ENCODE measurements around the gene XCR1.
A peak's percentile ranks its signal among the peaks of the same experiment; 100 is the strongest.
"Not testable (repeated sequence)": the region's sequence is repeated elsewhere in the genome, so short reads cannot be mapped to it uniquely, and the experiment has no call there.

XCR1 gene

DNA sequence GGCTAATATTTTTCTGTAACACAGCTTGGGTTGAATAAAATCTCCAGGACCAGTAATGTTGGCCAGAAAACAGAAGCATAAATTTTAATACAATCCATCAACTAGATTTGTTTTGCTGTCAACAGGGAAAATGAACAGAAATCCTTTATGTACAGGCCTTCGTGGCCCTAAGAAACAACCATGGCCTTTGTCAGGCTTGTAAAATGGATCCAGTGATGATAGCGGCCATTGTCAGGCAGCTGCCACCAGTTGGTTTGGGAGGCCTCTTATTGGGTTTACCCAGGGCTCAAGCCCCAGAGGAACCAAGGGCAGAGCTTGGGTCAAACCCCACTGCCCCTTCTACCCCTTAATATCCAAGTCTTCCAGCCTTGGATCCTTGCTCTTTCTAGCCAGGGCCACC lies 26.1 kb downstream of the XCR1 start:
- DNase-seq, result no peak

- no peak for DNase-seq
Measured at GRCh38 chr3:45997942-45998341, 29.3 kb downstream of the XCR1 start.

GRCh38 chr3:45997499-45997898 lies 29.8 kb downstream of the XCR1 start:
- DNase-seq, result not testable (repeated sequence)

- peak; percentile 95 for DNase-seq
Measured at GRCh38 chr3:45995236-45996192, 31.8 kb downstream of the XCR1 start, which contains the start of gene FYCO1. FYCO1 (minus strand) TSS chr3:45995824; CDS start chr3:45984910, 10,914 bp downstream.

DNA sequence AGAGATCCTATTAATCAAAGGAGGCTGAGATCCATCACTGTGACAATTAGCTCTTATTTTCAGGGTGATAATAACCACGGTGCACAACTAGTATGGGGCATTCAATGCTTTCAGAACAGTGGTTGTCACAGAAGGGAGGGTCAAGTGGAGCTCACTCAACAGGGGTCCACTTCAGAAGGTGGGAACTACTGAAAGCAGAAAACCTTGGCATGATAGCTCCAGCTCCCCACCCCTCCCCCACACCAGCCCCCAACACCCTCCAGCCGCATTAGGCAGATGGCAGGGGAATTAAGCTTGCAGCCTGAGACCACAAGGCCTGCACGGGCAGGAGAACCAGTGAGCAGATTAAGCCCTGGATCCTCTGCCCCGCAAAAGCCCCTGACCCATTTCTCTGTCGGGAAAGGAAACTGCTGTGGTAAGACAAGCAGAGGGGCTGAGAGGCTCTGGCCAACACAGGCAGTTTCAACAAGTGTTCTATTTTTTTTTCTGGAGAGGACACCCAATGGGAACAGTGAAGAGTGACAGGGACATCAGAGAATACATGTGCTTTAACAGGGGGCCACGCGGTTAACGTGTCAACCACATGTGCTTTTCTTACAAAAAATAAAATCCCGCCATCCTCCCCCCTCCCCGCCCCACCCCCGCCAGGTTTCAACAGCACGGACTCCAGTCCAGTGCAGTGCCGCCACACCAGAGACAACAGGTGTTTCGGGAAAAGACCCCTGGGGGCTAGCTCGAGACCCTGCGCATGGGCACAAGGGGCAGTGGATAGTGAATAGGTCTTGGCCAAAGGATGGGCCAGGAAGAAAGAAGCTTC lies 32.7 kb downstream of the XCR1 start:
- DNase-seq, result no peak

DNA sequence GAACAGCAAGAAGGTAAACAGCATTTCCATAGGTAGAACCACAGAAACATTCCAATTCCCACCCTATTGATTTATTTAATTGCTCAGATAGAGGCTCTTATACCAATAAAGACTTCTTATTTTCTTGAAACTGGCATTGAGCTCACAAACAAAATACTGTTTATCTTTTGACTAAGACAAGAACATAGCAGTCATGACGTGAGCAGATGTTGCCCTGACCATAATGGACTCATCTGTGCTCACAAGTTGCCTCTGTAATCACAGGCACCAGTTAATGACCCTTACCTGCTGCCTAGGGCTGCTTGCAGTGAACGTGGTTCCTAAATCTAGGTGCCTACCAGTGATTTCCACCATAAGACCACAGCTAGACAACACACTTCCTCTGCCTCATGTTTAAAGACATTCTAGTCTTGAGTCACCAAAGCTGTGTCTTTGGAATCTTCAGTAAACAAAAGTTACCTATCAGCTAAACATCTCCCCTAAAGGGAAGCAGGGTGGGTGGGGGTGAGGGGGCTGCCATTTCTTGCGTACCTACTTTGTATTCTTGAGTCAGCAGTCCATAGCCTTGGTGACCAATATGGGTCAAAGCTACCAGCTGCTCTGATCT lies 33.8 kb downstream of the XCR1 start:
- DNase-seq, result no peak

DNA sequence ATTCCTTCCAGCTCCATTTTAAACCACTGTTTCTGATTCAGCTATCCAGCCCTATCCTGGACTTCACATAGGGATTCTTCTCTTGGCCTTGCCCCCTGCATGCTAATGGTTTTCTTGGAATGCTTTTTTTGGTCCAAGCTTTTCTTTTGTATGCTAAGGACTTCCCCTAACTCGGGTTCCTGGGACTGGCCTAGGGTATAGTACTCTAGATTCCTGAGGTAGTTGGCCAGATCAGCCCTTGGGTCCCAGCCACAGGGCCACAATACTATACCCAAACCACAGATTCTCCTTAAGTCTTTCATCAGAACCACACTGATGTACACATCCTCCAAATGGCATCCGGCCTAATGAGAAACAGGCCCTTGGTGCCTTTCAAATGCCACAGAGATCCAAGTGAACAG lies 34.5 kb downstream of the XCR1 start:
- no peak for DNase-seq

DNA sequence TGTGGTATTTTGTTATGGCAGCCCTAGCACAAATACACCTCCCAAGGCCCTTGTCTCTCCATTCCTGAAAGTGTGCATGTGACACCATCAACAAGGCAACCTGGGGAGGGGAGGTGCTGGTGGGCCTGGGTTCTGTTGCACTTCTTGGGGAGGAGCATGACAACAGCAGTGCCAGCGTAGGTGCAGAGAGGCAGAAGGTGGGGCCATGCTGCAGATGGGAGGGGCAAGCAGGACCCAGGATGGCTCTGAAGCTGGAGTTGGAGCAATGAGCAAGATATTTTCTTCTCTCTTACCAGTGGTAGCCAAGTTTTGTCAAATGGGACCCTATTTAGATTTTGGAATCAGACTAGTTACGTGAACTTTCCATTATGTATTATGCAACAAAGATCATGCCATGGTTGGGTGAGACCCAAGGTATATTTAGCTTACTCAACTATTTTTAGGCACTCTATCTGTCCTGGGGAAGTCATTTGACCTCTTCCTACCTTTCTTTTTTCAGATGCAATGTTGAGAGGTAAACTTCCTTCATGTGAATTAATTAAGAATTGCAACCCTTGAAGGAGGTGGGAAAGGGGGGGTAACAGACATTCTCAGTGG lies 35.1 kb downstream of the XCR1 start:
- no peak for DNase-seq

- DNase-seq, result no peak
Measured at GRCh38 chr3:45991341-45991740, 35.9 kb downstream of the XCR1 start.

DNA sequence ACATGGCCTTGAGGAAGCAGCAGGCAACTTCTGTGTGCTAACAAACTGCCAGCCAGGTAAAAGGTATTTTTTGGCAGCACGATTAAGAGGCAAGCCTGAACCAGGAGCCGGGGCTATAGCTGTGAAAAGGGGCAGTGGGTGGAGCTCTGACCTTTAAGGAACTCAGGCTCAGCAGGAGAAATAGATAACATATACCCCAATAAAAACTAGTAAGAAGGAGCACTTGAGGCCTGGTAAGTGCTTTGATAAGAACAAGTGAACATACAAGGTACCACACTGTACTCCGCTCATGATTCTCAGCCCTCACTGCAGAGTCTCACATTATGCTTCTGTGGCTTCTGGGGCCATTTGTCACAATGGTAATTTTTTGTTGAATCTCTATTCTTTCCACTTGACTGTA lies 37.1 kb downstream of the XCR1 start:
- no peak for DNase-seq

DNA sequence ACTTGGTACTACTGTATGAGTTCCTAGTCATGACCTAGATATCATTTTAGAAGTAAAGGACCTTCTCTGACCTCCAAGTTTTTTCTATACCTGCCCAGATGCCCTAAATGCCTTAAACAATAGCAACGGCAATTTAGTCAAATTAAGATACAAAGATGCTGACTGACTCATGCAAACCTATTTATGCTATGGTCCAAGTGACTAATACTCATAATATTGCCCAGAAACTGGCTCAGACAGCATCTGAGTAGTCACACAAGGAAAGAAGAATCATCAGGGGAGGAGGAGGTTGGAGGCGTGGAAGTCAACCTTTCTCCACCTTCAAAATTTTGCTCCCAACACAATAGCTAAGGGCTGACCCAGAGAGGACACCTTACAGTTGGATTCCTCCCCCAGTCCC lies 38.5 kb downstream of the XCR1 start:
- DNase-seq, result no peak

GRCh38 chr3:45988362-45988761 lies 38.9 kb downstream of the XCR1 start:
- no peak for DNase-seq

- DNase-seq, result peak; percentile 32
Measured at GRCh38 chr3:45987368-45988291, 39.7 kb downstream of the XCR1 start.

DNA sequence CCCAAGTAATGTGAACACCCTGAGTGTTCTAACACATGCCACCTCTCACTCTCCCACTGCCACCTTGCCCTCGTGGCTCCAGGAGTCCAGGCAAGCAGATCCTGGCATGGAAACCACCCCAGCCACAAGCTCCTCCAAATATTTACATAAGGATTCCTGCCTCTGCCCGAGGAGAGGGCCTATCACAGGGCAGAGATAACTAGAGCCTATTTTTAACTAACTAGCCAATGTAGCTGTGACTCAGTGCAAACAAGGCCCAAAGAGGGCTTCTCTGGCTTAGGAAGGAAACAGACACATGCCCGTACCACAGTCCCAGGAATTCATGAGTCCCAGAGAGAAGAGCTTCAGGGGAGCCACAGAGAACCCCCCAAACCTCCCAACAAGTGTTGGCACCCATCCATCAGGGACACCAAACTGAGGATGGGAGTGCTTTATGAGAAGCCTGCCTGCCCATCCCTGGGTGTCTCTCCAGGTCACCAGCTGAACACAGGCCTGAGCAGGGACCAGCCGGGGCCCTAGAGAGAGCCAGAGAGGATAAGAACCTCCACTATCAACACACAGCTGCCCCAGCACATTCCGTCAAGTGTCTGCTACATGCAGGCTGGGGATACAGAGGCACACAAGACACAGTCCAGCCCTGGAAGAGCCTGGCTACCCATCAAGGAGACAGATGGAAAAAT lies 40.8 kb downstream of the XCR1 start:
- no peak for DNase-seq

DNA sequence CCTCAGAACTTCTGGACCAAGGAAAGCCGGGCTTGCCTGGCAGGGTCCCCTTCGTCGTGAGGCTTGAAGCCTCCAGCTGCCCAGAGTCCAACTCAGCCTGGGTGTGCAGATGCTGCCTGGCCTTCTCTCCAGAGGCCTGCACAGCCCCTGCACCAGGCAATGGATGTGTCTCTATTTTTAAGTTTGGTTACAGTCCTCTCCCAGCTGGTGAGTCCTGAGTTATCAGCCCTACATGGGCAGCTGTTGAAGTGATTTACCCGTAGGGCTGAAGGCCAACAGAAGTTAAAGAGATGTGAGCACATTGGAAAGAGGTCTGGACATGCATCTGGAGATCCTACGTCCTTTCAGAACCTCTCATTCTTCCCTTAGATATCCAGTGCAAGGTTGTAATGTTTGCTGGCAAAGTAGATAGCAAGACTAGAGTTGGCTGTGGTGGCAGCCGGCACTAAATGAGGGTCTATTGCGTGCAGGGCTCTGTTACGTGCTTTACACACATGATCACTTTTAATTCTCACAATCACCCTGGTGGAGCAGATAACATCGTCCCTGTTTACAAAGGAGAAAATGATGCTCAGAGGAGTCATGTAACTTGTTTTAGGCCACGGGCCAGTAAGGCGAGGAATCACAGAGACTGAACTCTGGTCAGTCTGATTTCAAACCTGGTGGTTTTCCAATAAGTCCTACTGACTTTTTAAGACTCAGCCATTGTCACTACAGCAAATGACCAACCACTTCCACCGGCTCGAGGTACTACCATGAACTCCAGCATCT lies 41.6 kb downstream of the XCR1 start:
- DNase-seq, result no peak

DNA sequence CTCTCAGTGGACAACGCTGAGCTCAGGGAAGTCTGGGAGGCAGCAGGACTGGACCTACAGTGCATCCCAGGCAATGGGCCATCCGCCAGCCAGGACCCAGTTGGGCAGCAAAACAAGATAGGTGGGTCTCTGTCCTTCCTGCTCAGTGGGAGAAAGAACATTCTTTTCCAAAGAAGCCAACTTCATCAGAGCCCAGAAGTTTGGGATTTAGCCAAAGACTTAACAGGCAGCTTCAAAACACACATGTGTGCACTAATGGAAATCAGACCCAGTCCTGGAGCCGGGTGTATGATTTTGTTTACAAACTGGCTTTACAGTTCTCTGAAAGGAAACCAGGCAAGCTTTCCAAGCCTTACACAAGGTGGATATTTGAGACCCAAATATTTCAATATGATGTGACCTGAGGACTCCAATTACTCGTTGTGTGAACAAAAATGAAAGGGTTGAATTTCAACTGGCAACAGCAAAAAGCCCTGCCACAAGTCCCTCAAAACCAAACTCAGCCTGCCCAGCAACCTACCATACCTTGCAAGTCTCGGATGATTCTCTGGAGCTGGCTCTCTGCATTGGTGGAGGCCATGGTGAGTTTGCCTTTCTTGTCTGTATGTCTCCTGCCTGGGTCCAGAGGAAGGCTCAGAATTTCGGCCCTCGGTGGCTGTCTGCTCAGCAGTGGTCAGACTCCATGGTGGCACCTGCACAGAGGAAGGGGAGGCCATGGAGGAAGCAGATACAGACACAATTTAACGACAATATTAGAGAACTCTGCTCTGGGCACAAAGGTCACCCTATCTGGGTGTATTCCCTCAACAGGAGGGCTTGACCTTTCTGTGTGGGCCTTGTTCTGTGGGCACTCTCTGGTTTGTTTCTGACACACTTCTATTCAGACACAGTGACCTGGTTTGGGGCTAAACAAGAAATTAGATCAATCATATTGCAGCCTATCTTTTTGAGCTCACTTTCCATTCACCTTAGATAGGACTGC lies 42.7 kb downstream of the XCR1 start:
- no peak for DNase-seq

GRCh38 chr3:45983770-45984169 lies 43.5 kb downstream of the XCR1 start:
- no peak for DNase-seq

GRCh38 chr3:45981346-45982074 lies 45.8 kb downstream of the XCR1 start:
- DNase-seq, result no peak

Measured in inflammatory macrophage treated with lipopolysaccharide for 4 hours (primary cell).